HG03196 (cell line): ENCODE measurements around the gene TIMM8A.

Source experiments
- ATAC-seq: cut with Tn5 transposase; IDR thresholded peaks from one replicate; pipeline ENCODE4 v1.9.1; 2021; ENCODE audit not compliant: unreplicated experiment

The TIMM8A gene

GRCh38 chrX:101348452-101349192 lies at the start of gene TIMM8A:
TSS of gene TIMM8A (minus strand) at chrX:101348742. CDS start at chrX:101348664, 78 bp downstream.
- peak; percentile 98 for ATAC-seq

- ATAC-seq = no peak
These were observed 49.2 kb upstream of the TIMM8A start for GRCh38 chrX:101397779-101398178.

- no peak for ATAC-seq
These were observed 47.2 kb upstream of the TIMM8A start for GRCh38 chrX:101395789-101396188.

GRCh38 chrX:101394372-101394771 lies 45.8 kb upstream of the TIMM8A start:
- ATAC-seq = no peak

- no peak for ATAC-seq
These were observed 45.2 kb upstream of the TIMM8A start for GRCh38 chrX:101393530-101394305.

- no peak for ATAC-seq
These were observed 43.3 kb upstream of the TIMM8A start for GRCh38 chrX:101391831-101392230.

- peak; percentile 83 for ATAC-seq
These were observed 42.4 kb upstream of the TIMM8A start, which contains the start of gene RPL36A for GRCh38 chrX:101390664-101391525. TSS of gene RPL36A (plus strand) at chrX:101391011. CDS start at chrX:101391044, 33 bp downstream.

GRCh38 chrX:101388604-101389003 lies 40.1 kb upstream of the TIMM8A start:
- ATAC-seq = no peak

GRCh38 chrX:101386542-101386885 lies 38.0 kb upstream of the TIMM8A start:
- ATAC-seq = peak; percentile 0

- peak; percentile 62 for ATAC-seq
These were observed 37.4 kb upstream of the TIMM8A start, which contains the start of gene BTK for GRCh38 chrX:101385795-101386541. TSS of gene BTK (minus strand) at chrX:101386191. CDS start at chrX:101375284, 10,907 bp downstream.

- no peak for ATAC-seq
These were observed 36.6 kb upstream of the TIMM8A start for GRCh38 chrX:101385026-101385684.

- peak; percentile 72 for ATAC-seq
These were observed 35.2 kb upstream of the TIMM8A start for GRCh38 chrX:101383679-101384205.

- no peak for ATAC-seq
These were observed 29.0 kb upstream of the TIMM8A start for GRCh38 chrX:101377547-101377946.

- ATAC-seq = peak; percentile 72
These were observed 22.5 kb upstream of the TIMM8A start for GRCh38 chrX:101370888-101371504.

GRCh38 chrX:101369687-101370086 lies 21.1 kb upstream of the TIMM8A start:
- no peak for ATAC-seq

- ATAC-seq = no peak
These were observed 20.3 kb upstream of the TIMM8A start for GRCh38 chrX:101368800-101369199.

- ATAC-seq = no peak
These were observed 16.8 kb upstream of the TIMM8A start for GRCh38 chrX:101365301-101365795.

GRCh38 chrX:101362757-101363156 lies 14.2 kb upstream of the TIMM8A start:
- ATAC-seq = no peak

GRCh38 chrX:101362116-101362515 lies 13.6 kb upstream of the TIMM8A start:
- ATAC-seq = no peak
